GM18520 (cell line): ENCODE data around the gene CHST1.

Experiments used
- ATAC-seq: cut with Tn5 transposase; IDR thresholded peaks from one replicate; pipeline ENCODE4 v1.9.1; 2021; ENCODE audit not compliant: unreplicated experiment

CHST1 gene

GRCh38 chr11:45660729-45661438, 4.5 kb downstream of the CHST1 start:
- no peak for ATAC-seq

DNA sequence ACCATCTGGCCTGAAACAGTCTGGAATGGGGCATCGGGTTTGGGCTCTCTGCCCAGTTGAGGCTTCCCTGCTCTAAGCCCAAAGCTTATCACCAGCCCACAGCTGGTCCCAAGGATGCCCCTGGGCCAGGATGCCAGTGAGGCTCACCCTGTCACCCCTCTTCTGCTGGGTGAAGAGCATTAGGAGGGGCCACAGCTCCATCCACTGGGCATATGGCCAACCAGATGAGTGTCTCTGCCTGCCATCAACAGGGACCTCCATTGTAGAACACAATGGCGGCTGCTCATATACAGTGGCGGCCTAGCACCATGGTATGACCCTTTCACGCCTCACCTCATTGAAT, 5.6 kb downstream of the CHST1 start:
- ATAC-seq: no peak

- ATAC-seq: no peak
Measured at GRCh38 chr11:45659031-45659817, 6.2 kb downstream of the CHST1 start.

DNA sequence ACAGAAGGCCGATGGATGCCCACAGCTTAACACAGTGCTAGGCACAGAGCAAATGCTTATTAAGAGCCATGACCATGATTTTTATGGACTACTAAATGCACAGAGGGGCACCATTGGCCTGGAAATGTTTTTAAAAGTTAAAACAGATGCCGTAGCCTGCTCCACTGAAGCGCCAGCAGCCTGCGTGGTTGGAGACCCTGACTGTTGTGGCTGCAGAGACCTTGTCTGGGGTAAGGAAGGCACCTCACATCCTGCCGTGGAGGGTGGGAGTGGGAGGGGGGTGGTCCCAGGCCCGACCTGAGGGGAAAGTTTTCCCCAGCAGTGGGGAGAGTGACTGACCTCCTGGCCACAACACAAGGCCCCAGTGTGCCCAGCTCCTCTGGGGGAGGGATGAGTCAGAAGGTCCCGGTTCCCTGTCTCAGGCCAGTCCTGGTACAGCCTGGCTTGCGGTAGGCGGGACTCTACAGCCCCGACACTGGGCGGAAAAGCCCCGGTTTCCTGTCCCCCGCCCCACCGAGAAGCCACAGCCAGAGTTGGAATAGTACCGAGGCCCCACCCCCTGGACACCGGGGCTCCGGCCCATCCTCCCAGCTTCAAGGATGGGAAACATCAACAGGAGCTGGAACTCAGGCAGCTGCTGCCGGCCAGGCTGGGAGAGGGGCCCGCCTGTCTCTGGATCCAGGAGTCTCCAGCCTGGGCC, 7.0 kb downstream of the CHST1 start:
- no peak for ATAC-seq

DNA sequence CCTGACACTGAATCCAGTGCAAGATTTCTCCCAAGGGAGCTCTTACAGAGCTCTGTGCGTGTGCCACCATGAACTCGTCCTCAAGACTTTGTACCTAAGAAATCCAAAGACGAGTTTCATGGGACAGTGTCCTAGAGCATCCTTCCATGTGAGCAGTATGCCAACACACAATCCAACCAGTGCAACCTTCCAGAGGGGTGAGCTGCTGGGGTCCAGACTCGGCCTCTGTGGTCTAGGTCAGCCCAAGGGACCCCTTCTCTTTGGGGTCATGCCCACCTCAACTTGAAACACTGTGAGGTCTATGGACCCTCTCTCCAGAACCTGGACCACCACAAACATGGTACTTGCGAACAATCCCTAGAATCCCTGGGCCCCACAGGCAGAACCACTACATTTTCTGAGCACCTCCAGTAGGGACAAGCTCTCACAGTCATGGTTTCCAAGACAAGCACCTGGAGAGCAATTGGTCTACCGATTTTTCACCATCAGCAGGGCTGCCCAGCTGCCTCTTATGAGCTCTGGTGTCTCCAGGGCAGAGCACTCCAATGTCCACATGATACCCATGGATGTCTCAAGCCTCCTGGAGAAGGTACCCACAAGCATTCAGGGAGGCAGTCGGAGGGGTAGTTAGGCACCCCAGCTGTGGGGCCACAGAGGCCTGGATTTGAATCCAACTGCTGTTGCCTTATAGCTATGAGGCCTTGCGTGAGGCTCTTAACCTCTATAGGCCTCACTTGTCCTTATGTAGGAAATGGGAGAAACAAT, 7.7 kb downstream of the CHST1 start:
- no peak for ATAC-seq

DNA sequence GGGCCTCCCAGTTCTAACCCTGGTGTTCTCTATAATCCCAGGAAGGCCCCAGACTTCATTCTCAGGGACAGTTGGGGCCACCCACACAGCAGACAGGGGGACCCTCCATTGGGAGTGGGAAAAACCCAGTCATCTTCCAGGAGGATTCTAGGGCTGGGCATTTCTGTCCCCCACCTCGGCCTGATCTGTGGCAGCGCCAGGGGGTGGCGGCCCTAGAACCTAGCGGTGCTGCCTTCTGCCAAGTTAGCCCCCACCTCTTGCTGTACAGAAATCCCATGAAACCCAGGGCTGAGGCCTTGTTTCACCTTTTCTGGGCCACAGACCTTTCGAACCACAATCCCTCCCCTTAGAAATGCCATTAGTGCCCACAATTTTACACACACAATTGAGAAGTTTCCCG, 9.6 kb downstream of the CHST1 start:
- no peak for ATAC-seq

DNA sequence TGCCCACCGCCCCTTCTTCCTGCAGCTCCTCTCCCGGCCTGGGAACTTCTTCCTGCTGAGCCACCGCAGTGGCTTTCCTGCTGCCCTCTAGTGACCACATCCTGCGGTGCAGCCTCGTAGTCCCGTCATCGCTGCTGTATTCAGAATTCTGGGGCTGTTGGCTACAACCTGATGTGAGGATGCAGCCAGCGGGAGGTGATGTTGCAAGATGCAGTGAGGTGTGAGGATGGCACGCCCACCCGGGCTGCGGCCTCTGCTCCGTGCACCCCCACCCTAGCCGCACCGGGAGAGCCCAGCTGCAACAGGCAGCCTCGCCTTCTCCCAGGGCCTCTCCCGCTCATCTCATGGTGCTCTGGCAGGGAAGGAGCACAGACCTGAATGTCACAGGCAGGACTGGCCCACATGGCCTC, 10.1 kb downstream of the CHST1 start:
- no peak for ATAC-seq

DNA sequence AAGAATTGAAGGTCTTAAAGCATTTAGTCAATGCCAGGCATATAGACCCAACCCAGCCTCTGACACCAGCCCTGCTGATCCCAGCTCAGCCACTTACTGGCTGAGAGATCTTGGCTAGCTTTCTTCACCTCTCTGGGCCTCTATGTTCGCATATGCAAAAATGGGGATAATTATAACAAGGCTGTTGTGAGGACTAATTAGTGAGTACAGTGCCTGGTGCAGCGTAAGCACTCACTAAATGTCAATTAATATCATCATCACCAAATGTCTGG, 10.5 kb downstream of the CHST1 start:
- ATAC-seq: no peak

DNA sequence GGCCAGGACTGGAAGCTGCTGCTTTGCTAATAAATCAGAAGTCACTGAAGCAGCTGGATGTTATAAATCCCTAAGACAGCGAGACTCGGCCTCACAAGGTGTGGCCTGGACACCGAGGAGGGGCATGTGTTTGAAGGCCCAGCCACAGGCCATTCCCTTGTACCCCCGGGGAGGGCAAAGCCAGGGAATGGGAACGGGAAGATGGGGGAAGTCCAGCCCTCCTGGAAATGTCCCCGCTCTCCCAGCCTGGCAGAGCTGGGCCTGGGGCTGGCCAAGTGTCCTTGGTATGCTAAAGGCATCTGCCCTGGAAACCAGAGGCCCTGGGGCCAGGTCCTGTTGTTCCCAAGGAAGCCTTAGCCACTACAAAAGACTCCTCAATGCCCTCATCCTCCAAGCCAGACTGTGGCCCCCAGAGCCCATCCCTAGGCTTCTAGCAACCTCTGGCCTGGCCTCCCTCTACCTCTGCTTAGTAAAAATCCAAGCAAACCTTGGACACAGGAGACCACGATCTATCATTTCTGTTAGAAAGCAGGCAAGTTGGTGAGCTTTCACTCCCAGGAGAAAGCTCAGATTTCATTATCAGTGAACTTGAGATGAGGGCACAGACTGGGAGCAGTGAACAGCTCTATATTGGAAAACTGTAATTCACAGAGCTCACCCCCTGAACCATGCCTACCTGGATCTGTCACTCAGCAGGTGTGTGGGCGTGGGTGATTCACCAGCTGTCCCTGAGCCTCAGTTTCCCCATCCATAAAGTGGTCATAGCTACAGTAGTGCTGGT, 11.0 kb downstream of the CHST1 start:
- ATAC-seq: no peak

DNA sequence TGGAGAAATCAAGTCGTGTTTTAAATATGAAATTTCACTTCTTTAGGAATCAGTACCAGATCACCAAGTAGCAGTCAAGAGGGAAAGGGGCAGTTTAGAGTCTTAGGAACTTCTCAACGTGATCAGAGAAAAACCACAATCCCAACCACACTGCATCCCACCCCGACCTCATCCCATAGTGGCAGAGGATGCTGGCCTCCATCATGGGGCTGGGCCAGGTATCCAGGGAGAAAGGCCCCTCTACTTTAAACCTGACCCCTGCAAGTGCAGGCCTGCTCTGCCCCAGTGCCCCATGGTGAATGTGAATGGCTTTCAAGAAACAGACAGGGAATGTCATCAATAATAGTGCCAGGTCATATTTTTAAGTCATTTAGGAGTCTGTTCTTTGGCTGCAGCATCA, 12.1 kb downstream of the CHST1 start:
- ATAC-seq: no peak

DNA sequence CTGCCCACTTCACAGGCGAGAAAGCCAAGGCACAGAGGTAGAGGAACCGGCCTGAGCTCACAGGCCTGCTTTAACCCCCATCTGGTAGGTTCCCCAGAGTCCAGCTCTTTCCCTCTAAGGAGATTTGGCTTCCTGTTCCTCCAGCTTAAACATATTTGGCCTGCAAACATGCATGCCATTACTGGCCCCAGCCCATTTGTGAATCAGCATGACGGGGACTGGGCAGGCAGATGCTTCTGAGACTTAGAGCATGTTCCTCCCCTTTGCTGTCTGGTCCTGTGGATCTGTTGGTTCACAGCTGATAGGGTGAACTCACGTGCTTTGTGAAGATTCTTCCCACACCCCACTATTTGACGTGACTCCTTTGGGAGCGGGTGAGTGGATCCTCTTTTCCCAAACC, 12.6 kb downstream of the CHST1 start:
- ATAC-seq: no peak

GRCh38 chr11:45651841-45652749, 13.3 kb downstream of the CHST1 start:
- ATAC-seq: no peak

- no peak for ATAC-seq
Measured at GRCh38 chr11:45651156-45651555, 14.3 kb downstream of the CHST1 start.

DNA sequence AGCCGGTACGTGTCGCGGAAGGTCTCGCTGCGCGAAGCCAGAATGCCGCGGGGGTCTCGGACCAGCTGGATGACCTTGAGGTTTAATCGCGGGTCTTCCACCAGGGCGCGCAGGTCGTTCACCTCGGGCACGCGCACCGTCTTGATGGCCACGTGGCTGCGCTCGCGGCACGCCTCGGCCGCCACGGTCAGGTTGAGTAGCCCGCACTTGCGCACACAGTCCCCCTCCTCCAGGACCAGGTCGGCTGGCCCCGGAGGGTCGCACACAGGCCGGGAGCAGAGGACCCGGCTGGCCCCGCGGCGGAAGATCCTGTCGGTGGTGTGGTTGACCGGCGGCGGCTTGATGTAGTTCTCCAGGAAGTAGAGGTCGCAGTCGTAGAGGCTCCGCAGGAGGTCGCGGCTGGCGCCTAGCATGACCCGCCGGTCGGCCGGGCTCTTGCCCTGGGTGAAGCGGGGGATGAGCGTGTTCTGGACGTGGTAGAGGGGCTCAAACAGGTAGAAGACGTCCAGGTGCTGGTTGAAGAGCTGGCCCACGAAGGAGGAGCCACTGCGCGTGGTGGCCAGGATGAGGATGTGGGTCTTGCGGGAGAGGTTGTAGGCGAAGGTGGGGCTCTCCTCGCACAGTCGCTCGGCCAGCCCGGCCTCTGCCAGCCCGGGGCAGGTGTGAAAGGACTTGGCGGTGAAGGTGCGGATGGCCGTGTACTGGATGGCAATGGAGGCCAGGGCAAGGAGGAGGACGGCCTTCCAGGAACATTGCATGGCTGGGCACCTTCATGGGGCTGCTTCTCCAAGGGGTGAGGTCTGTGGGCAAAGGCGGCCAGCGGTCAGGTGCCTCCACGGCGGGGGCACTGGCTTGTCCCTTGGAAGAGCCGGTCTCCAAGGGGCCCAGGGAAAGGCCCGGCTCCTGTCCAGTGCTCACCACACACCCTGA, 15.0 kb downstream of the CHST1 start:
- ATAC-seq: no peak

- ATAC-seq: no peak
Measured at GRCh38 chr11:45649544-45650165, 15.8 kb downstream of the CHST1 start.

GRCh38 chr11:45648931-45649330, 16.5 kb downstream of the CHST1 start:
- ATAC-seq: no peak

GRCh38 chr11:45647786-45648185, 17.6 kb downstream of the CHST1 start:
- no peak for ATAC-seq

DNA sequence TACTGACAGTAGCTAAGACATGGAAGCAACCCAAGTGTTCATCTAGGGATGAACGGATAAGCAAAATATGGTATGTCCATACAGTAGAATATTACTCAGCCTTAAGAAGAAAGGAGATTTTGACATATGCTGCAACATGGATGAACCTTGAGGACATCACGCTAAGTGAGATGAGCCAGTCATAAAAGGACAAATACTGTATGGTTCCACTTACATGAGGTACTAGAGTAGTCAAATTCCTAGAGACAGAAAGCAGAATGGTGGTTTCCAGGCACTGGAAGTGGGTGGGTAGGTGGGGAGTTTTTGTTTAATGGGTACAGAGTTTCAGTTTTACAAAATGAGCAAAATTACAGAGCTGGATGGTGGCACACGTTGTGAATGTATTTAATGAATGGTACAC, 18.1 kb downstream of the CHST1 start:
- no peak for ATAC-seq
